Vagina (tissue), 2 donors: Measurements from ENCODE around the gene GRIK4. TPM values are rescaled to one million over a fixed set of nuclear protein-coding genes. Genes with fewer than 3 reads are reported as not detected.

Experiments
- DNase-seq, 2 donors: peaks; one replicate each; pipeline ENCODE4 v3.0.0-alpha.2; 2017; ENCODE audit errors: extremely low spot score in 2 of 2
- H3K27ac ChIP-seq: fragments of 200-600 bp; sonication (generic); one replicate; pipeline ENCODE4 v1.5.1; 2019
- H3K27me3 ChIP-seq: fragments of 200-600 bp; sonication (generic); one replicate; pipeline ENCODE4 v1.5.1; 2019
- H3K36me3 ChIP-seq, 2 donors: fragments of 200-600 bp; sonication (generic); one replicate each; pipeline ENCODE4 v1.5.1; 2017 to 2019
- H3K4me1 ChIP-seq: fragments of 200-600 bp; sonication (generic); one replicate; pipeline ENCODE4 v1.5.1; 2019
- H3K4me3 ChIP-seq, 2 donors: fragments of 200-600 bp; sonication (generic); 1 replicate in 1 of 2; 2 replicates in 1 of 2; pipeline ENCODE4 v1.5.1; 2016 to 2019
- H3K9me3 ChIP-seq: fragments of 200-600 bp; sonication (generic); one replicate; pipeline ENCODE4 v1.5.1; 2019
- POLR2A ChIP-seq, 2 donors: fragments of 450-650 bp; IDR thresholded peaks; one replicate each; pipeline ENCODE4 v1.6.1; 2017; ENCODE audit warnings: antibody characterized with exemption in 2 of 2, mild to moderate bottlenecking in 2 of 2, moderate library complexity in 2 of 2
- POLR2AphosphoS5 ChIP-seq, 2 donors: sonication (generic); formaldehyde crosslinking; IDR thresholded peaks; one replicate each; pipeline ENCODE4 v1.9.0; 2017; ENCODE audit warnings: antibody characterized with exemption in 2 of 2, mild to moderate bottlenecking in 2 of 2, low read depth in 1 of 2; ENCODE audit not compliant: insufficient read depth in 1 of 2
- intact Hi-C: fragments of 100-400 bp; cut with DNase I; formaldehyde crosslinking; loops from one replicate; pipeline ENCODE4 v1.15.1; 2023
- total RNA-seq: library from RNA; depleted of rRNA; stranded (reverse); fragments of >200 nt; gene quantifications from one replicate; pipeline ENCODE4 v1.2.3, GENCODE V29; 2016
- TF ChIP-seq, protein P1 (sequence below), 3 experiments: fragments of 450-650 bp in 2 of 3; fragments of 200-600 bp in 1 of 3; sonication (generic) in 1 of 3; IDR thresholded peaks; one replicate each; pipeline ENCODE4 v1.5.1; 2017 to 2019; ENCODE audit warnings: antibody characterized with exemption in 3 of 3, mild to moderate bottlenecking in 2 of 3, moderate library complexity in 2 of 3

The GRIK4 gene
- total RNA-seq, 1 donor from 2014 or later, result 0.25 TPM

DNA sequence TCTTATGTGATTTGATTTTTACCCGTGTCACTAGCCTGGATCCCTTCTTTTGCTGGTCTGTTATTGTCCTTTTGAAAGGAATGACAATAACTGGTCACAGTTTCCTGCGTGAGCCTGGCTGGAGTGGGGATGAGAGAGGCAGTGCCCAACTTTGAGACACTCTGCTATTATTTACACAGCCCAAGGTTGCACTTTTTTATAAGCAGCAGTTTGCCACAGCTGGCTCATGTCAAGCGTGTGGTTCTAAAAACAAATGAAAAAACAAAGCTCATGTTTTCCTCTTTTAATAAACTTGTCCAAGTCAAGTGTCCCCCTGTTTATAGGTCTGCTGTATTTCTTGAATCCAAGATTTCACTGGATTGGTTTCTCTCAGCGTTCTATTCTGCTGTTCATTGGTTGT is 201.3 kb downstream of the GRIK4 start:
- intact Hi-C loops, result no loop called here
- TF ChIP-seq POLR2A (IDR thresholded peaks at IDR 0.05) (no peak), POLR2AphosphoS5 (IDR thresholded peaks at IDR 0.05; ENCODE audit: insufficient read depth in 1 of 2, low read depth in 1 of 2) (no peak)
- TF ChIP-seq, protein P1, sequence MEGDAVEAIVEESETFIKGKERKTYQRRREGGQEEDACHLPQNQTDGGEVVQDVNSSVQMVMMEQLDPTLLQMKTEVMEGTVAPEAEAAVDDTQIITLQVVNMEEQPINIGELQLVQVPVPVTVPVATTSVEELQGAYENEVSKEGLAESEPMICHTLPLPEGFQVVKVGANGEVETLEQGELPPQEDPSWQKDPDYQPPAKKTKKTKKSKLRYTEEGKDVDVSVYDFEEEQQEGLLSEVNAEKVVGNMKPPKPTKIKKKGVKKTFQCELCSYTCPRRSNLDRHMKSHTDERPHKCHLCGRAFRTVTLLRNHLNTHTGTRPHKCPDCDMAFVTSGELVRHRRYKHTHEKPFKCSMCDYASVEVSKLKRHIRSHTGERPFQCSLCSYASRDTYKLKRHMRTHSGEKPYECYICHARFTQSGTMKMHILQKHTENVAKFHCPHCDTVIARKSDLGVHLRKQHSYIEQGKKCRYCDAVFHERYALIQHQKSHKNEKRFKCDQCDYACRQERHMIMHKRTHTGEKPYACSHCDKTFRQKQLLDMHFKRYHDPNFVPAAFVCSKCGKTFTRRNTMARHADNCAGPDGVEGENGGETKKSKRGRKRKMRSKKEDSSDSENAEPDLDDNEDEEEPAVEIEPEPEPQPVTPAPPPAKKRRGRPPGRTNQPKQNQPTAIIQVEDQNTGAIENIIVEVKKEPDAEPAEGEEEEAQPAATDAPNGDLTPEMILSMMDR (IDR thresholded peaks at IDR 0.05), result no peak
- Histone ChIP-seq H3K4me3 (no peak overlapping the region), H3K36me3 (no peaks in the 10 kb centered on the region), H3K27me3 (no peaks in the 10 kb centered on the region), H3K9me3 (no peaks in the 10 kb centered on the region), H3K4me1 (peaks cover 37% of the 10 kb centered on the region), H3K27ac (peak overlapping the region; percentile 63)
- DNase-seq, result peak in 1 of 2 donors; percentile 18

DNA sequence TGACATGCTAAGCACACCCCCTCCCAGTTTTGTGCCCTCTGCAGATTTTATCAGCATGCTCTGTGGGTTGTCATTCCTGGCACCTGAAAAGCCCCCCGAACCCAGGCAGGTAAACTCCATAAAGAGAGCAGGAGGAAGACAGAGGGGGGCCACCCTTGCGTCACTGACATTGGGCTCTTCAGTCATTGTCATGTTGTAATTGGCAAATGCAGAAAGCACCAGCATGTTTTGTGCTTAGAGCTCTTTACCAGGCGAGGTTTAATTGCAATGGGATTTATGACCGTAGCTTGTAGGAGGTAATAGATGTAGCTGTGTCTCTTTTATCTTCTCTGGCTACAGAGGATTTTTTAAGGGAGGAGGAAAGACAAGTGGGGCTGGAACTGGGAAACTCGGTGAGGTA is 201.7 kb downstream of the GRIK4 start:
- peak overlapping the region; percentile 30 for H3K27ac ChIP-seq
- no peak for TF ChIP-seq POLR2A (IDR thresholded peaks at IDR 0.05)
- no peak for TF ChIP-seq POLR2AphosphoS5 (IDR thresholded peaks at IDR 0.05; ENCODE audit: insufficient read depth in 1 of 2, low read depth in 1 of 2)
- TF ChIP-seq, protein P1 (IDR thresholded peaks at IDR 0.05), result no peak
- DNase-seq, result peak in 1 of 2 donors; percentile 67
- H3K36me3 ChIP-seq, result no peaks in the 10 kb centered on the region
- no peaks in the 10 kb centered on the region for H3K9me3 ChIP-seq
- no peaks in the 10 kb centered on the region for H3K27me3 ChIP-seq
- H3K4me1 ChIP-seq, result peaks cover 37% of the 10 kb centered on the region
- no peak overlapping the region for H3K4me3 ChIP-seq
- intact Hi-C loops, result no loop called here

DNA sequence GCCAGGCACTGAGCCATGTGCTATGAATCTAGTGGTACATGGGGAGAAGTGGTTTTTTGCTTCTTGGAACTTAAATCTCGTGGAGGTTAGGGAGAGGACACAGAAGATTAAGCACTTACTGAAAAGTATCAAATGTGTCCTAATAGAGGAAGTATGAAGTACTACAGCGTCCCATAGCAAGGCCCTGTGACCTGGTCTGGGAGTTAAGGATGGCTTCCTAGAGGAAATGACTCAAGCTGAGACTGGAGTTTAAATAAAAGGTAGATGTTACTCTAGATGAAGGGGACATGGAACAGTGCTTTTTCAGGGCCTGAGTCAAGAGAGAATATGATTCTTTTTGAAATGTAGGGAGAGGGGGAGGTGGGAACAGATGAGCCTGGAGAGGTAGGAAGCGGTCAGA is 202.9 kb downstream of the GRIK4 start:
- Histone ChIP-seq H3K27ac (no peak overlapping the region), H3K9me3 (no peaks in the 10 kb centered on the region), H3K4me1 (peaks cover 37% of the 10 kb centered on the region), H3K27me3 (no peaks in the 10 kb centered on the region), H3K4me3 (no peak overlapping the region), H3K36me3 (no peaks in the 10 kb centered on the region)
- intact Hi-C loops, result no loop called here
- TF ChIP-seq POLR2A (IDR thresholded peaks at IDR 0.05), result no peak
- no peak for TF ChIP-seq POLR2AphosphoS5 (IDR thresholded peaks at IDR 0.05; ENCODE audit: insufficient read depth in 1 of 2, low read depth in 1 of 2)
- TF ChIP-seq, protein P1 (IDR thresholded peaks at IDR 0.05), result no peak
- DNase-seq, result no peak

DNA sequence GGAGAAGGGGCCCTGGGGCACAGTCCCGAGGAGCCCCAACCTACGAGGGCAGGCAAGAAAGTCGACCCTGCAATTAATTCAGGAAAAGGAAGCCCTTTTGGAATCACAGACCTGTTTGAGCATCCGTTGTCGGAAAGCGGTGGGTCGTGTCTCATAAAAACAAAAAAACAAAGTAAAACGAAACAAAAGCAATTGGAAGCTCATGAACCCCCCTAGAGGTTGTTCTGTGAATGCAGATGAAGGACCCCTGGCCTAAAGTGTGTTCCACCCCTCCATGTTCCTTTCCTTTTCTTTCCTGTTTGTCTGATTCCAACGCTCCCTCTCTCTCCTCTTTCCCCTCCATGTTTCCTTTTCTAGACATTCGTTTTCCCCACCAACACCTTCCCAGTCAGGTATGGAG is 203.7 kb downstream of the GRIK4 start:
- Histone ChIP-seq H3K4me3 (peak overlapping the region in 1 of 2 donors; percentile 2), H3K27me3 (no peaks in the 10 kb centered on the region), H3K27ac (no peak overlapping the region), H3K9me3 (no peaks in the 10 kb centered on the region), H3K36me3 (no peaks in the 10 kb centered on the region), H3K4me1 (peaks cover 34% of the 10 kb centered on the region)
- intact Hi-C loops, result no loop called here
- no peak for DNase-seq
- TF ChIP-seq POLR2AphosphoS5 (IDR thresholded peaks at IDR 0.05; ENCODE audit: insufficient read depth in 1 of 2, low read depth in 1 of 2), result no peak
- TF ChIP-seq, protein P1 (IDR thresholded peaks at IDR 0.05), result peak in 1 of 3 experiments; percentile 25
- TF ChIP-seq POLR2A (IDR thresholded peaks at IDR 0.05), result no peak

DNA sequence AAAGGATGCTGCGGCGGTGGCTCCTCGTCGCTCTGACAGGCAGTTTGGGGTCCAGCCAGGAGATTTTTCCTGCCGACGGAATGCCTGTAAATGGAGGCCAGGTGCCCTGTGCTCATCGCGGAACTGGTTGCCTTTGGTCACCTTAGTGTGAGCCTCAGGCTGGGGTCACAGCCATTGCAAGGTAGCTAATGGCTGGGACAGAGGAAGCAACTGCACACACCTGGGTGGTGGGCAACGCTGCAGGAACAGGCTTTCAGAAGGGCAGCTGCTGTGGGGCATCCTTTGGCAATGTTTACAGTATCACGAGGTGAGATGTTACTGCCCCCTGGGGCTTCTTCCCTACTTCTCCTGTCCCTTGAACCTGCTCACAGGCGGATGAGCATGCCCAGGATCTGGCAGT is 205.5 kb downstream of the GRIK4 start:
- TF ChIP-seq POLR2A (IDR thresholded peaks at IDR 0.05), result no peak
- TF ChIP-seq POLR2AphosphoS5 (IDR thresholded peaks at IDR 0.05; ENCODE audit: insufficient read depth in 1 of 2, low read depth in 1 of 2), result no peak
- TF ChIP-seq, protein P1 (IDR thresholded peaks at IDR 0.05), result no peak
- no peaks in the 10 kb centered on the region for H3K9me3 ChIP-seq
- intact Hi-C loops, result no loop called here

More for the DNA sequence above, 205.5 kb downstream of the GRIK4 start:
- Histone ChIP-seq H3K27me3 (no peaks in the 10 kb centered on the region), H3K4me3 (no peak overlapping the region), H3K27ac (no peak overlapping the region), H3K4me1 (peaks cover 16% of the 10 kb centered on the region), H3K36me3 (no peaks in the 10 kb centered on the region)
- peak in 1 of 2 donors; percentile 58 for DNase-seq
